NCI-H524 (cell line): ENCODE measurements around the gene NRG2.

Experiments
- DNase-seq, 2 experiments: peaks; one replicate each; lab custom pipeline; 2025; lab: John Stamatoyannopoulos, UW

The NRG2 gene

DNA sequence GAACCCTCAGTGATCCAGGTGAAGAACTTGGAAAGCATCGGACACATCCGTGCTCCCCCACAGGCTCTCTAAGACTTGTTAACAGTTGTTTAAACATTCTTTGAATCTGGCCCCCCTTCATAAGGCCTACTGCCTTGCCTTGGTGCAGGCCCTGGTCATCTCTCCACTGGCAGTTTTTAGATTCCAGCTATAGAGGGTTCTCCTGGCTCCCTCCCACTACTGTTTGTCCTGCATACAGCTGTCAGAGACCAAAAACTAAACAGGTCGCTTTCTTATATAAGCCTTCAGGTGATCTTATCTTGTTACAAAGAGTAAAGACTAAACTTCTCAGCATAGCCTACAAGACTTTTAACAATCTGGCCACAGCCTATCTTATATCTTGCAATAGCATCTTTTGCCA, 32.3 kb downstream of the NRG2 start:
- no peak for DNase-seq

DNA sequence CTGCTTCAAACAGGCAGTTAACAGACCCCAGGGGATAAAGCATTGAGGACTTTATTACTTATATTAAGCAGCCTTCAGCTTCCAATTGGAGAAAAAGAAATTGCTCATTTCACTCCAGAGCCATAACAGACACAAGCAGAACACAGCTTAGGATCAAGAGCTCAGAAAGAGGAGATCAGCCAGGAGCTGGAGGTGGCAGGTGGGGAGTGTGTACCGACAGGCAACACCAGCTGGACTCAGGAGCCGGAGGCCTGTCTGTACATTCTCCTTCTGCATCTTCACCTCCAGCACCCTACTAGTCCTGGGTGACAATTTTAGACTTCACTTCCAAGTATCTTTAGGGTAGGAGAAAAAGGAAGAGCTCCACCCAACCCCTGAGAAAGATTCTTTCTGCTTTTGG, 35.8 kb downstream of the NRG2 start:
- peak; percentile 45 to 78 for DNase-seq

DNA sequence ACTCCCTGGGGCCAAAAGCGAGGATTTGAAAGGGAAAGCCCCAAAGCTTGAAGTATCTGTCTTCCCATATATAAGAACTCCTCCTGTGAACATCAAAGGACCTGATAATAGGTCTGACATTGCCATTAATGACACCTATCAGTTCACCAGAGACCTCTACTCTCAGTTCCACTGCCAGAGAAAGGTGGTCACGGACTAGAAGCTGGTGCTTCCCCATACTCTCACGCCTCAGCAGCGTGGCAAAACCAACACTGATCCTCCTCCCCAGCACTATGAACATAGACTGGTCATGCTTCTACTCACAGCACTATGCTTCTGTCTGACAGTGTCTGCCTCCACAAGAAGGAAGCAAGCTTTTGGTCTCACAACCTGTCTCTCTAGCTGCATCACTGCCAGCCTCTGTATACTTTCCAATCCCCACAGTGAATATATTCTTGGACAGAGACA, 37.9 kb downstream of the NRG2 start:
- no peak for DNase-seq

DNA sequence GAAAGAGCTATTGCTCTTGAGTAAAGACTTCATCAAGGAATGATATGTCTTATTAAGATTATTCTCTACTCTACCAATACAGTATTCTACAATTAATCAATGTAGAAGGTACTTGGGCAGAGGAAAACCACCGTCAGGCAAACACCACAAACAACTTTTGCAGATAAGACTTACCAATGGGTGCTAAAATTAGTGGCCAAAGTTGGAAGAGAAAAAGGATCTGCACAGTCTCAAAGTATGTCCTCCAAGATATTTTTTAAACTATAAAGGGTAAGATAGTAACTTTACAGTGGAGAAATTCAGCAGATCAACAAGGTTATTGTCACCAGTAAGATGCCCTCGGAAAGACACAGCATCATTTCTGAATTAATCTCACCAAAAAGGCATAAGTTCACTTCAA, 38.9 kb downstream of the NRG2 start:
- DNase-seq, result no peak

DNA sequence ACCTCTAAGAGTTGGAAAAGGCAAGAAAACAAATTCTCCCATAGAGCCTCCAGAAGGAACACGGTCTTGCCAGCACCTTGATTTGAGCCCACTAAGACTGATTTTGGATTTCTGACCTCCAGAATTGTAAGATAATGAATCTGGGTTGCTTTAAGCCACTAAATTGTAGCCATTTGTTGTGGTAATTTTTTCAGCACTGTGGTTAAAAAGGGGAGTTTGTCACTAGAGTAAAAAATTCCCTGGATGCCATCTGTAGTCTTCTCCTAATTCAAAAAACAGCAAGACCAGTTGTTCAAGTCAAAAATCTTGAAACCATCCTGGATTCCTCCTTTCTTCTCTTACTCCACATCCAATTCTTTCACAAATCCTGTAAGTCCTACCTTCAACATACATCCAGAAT, 39.6 kb downstream of the NRG2 start:
- DNase-seq, result no peak

DNA sequence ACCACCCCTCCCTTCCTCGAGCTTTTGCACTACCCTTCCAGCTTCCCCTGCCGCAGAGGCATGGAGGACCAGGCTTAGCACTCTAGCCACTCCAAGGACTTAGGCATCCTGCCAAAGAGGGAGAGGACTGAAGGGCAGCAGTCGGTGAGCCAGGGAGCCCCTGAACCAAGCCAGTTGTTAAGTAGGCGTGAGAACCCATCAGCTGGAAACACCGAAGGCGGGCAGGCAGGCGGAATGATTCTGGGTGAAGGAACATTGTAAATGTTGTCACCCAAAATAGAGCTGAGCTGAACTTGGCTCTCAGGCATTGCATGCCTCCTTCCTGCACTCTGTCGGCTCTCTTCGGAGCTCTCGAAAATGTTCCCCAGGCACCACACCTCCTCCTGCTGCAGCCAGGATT, 42.8 kb downstream of the NRG2 start:
- DNase-seq, result peak; percentile 82 to 88

DNA sequence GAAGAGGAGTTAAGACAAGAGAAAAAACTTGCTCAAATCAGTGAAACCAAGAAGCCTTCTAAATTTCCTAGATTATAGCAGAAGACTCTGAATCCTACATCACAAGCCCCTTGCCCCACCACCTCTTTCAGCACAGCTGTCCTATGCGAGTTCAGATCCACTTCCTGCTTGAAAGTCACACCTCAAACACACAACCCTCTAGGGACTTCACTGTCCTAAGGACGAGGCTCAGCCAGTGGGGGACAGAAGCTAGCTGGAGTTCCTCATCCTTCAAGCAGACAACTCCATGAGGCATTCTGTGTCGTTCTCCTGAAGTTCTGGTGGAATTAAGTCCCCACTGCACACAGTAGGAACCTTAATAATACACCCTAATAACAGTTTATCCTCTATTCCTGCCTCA, 44.3 kb downstream of the NRG2 start:
- no peak for DNase-seq

DNA sequence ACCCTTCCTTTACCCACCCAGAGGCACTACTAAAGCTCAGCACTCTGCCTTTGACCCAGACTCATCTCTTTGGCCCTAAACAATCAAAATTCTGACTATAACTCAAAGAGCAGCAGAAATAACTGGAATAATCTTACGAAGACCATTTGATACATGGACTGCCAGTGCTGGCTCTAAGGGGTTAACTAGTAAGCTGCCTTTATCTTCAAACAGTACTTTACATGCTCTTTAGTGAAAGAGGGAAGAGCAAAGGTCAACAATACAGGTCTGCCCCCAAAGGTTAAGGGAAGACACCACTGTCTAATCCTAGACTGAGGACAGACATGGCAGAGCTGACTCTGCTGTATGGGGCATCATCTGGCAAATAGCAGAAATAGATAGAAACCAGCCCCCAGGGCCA, 45.8 kb downstream of the NRG2 start:
- no peak for DNase-seq

DNA sequence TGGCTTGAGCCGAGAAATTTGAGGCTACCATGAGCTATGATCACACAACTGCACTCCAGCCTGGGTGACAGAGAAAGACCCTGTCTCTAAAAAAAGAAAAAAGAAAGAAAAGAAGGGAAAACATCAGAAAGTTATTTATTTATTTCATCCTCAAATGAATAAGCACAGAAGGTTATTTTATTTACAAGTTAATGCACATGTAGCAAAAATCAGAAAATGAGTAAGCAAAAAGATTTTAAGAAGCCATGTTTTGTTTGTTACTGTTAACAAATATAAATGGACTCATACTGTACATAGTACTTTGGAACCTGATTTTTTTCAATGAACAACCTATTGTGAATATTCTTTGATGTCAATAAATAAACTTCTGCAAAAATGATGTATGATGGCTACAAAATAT, 47.2 kb downstream of the NRG2 start:
- DNase-seq, result no peak

DNA sequence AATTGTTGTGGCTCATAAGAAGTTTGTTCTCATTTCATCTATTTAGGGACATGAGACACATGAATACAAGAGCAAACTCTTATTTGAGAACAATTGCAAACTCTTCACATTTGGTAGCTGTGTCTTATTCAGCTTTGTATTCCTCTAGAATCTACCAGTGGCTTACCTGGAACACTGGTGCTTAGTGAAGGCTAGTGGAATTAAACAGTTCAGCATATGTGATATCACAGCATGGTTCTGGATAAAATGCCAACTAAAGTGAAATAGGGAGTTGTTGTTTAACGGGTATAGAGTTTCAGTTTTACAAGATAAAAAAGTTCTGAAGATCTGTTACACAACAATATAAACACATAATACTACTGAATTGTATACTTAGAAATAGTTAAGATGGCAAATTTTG, 48.9 kb downstream of the NRG2 start:
- no peak for DNase-seq

DNA sequence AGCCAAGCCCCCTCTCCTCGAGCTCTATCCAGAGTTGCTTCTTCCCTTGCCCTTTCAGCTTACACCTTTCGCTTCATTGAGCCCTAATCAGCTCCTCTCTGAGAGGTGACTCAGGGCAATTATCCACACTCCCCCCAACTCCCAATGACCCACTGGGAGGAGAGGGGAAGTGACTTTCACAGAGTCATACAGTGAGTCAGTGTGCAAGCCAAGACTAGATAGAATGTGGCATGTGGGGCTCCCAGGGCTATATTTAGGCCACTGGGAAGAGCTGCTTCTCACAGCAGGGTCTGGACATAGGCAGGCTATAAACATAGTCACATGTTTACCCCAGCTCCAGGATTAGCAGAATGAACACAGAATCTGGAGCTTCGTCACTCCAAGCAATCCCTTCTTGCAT, 57.4 kb downstream of the NRG2 start:
- no peak for DNase-seq

DNA sequence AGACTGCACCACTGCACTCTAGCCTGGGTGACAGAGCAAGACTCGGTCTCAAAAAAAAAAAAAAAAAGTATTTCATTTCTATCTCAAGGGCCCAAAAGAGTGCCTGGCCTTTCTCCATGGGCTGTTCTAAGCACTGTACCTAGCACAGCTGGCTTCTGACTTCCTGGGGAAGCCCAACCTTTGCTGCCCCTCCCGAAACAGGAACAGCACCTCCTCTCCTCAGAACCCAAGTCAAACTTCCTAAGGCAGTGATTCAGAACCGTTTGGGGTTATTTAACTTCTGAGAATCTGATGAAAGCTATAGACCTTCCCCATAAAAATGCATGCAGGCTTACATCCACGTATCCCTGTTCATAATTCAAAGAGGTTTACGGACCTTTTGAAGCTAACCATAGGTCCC, 57.8 kb downstream of the NRG2 start:
- DNase-seq, result no peak

DNA sequence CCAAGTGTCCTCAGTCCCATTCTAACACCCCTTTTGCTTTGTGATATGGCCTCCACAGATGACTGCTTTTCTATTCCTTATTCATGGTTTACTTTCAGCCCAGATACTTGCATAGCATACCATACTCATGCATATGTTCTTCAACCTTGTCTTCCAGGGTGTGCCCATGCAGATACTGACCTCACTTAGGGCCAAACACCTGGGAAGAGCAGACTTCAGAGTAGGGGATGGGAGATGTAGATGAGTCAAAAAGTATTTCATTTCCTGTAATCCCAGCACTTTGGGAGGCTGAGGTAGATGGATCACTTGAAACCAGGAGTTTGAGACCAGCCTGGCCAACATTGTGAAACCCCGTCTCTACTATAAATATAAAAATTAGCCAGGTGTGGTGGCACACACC, 58.3 kb downstream of the NRG2 start:
- DNase-seq, result no peak

DNA sequence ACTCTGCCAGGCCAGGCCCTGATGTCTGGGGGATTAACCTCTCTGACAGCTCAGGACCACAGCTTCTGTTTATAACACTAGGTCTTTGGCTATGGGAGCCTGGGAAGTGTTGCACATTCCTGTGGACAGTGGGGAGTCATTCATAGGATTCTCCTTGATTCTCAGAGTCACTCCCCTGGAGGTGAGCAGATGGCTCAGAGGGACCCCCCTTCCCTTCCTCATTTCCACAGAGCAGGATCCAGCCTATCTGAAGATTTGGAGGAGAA, 60.2 kb downstream of the NRG2 start:
- no peak for DNase-seq

DNA sequence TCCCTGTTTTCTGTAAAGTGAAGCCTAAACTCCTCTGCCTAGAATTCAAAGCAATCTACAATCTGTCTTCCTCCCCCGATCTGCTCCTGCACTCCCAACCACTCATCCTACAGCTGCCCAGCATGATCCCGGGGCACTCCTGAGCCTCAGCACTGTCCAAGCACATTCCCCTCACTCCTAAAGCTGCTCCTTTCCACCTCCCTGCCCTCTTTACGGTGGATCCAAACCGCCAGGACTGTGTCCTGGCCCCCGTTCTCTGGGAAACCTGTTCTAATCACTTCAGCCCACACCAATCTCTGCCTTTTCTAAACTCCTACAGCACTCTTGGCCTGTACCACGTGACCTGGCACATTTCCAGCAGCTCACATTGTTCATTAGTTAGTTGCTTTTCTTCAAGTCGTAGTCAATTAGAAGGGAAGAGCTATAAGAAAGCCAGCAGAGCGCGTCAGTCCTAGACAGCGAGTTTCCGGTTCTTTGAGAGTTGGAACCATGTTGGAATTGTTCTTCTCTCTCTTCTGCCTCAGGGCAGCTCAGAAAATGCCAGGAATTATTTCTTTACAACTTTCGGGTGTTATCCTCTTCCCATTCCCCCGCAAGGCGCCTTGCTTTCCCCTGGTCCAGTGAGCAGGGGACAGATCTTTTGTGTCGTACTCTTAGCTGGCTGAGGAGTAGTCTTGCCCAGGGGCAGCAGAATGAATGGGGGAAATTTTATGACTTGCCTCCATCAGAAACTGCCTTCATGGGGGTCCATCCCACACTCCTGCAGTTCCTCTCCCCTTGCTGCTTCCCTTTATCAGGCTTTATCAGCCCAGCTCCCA, 60.7 kb downstream of the NRG2 start:
- peak; percentile 8 to 64 for DNase-seq

DNA sequence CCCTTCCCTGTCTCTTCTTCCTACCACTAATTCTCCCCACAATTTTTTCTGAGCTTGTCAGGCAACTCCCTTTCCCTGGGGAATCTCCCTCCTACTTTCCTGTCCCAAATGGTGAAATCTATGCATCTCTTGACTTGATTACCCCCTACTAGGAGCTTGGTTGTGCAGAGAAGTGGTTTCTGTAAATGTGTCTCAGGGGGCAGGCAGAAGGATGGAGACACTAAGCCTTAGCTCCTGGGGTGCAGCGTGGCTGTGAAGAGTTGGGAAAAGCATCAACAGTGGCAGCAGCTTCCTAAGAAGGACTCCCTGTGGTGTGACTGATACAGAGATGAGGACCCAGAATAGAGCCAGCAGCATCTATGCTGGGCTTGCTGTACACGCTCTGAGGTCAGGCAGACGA, 62.3 kb downstream of the NRG2 start:
- DNase-seq, result no peak

DNA sequence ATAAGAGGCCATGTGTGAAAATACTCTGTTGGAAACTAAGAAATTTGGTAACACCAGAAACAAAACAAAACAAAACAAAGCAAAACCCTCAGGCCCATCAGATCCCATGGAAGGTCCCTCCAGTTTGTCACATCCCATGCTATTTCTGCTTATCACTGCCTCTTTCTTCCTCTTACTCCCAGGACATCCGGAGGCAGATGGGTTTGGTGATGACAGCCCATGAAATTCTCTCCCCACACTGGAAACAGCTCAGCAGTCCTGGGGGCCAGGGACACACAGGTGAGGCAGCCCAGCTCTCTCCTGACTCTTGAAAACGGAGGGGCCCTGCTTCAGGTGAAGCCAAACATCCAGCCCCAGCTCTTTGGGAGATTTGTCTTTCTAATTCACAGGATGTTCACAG, 63.2 kb downstream of the NRG2 start:
- DNase-seq, result no peak

DNA sequence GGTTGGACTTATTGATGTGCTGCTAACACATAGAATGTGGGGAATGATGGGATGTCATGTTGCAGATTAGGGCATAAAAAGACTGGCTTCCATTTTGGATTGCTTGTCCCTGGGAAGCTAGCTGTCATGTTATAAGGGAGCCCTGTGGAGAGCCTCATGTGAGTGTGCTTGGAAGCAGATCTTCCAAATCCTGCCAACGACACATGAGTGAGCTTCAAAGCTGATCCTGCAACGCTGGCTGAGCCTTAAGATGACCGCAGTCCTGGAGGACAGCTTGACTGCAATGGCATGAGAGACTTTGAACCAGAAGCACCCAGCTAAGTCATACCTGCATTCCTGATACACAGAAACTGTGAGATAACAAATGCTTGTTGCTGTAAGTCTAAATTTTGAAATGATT, 63.6 kb downstream of the NRG2 start:
- no peak for DNase-seq

DNA sequence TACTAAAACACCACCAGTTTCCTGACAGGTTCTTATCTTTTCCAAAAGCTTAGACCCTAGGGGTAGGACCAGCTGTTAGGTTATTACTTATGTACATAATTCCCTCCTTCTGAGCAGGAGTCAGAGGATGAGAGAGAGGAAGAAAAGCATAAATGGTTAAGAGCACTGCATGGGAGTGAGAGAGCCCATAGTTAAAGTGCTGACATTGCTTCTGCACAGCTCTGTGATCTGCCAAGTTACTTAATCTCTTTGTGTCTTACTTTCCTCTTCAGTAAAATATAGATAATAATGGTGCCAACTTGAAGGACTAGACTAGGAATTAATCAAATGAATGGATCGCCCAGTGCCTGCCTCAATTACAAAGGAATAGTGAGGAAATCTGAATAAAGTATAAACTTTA, 66.4 kb downstream of the NRG2 start:
- DNase-seq, result peak; percentile 29 to 87

DNA sequence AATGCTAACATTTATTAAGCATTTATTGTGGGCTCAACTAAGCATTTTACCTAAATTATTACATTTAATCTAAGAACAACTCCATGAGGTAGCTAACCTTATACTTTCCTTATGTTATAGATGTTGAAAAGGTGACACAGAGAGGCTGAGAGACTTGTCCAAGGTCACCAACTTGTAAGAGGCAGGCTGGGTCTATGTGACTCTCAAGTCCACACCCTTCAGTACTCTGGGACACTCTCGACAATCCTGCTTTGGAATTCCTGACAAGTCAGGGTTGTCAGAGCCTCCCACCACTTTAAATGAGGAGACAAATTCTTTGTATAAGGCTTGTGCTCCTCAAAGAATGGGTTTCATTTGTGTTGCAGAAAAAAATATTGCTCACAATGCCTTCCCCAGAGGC, 67.2 kb downstream of the NRG2 start:
- DNase-seq, result no peak

DNA sequence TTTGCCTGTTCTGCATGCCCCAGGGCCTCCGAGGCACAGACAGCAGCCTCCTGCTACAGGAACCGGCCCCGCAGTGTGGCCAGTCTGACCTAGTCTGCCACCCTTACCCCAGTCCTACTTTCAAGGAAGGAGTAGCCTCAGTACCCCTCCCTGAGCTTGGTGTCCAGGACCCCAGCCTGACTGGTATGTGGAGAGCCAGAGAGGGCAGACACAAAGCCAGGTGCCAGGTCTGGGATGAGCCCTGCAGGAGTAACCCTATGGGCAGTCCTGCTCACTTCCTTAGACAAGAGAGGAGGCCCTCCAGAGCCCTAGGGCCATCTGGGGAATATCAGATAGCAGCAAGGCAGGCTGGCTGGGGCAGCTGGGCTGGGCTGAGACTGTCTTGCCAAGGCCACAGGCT, 67.8 kb downstream of the NRG2 start:
- DNase-seq, result peak; percentile 50 to 87

DNA sequence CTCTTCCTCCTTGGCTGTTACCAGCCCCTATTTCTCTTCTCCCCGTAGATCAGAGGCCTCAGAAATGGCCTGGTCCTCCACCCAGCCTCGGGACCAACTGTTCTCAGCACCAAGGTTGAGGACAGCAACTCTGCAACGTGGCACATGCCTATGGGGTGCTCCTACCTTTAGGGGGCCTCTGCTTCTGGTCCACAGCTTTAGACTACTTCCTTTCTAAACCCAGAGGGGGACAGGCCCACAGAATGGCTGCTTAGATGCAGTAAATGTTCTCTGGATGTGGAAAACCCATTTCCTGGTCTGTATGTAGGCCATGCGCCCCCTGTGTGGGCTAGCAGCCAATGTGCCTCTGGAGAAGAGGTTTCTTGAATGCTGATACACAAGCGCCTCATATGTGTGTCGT, 68.4 kb downstream of the NRG2 start:
- DNase-seq, result no peak

DNA sequence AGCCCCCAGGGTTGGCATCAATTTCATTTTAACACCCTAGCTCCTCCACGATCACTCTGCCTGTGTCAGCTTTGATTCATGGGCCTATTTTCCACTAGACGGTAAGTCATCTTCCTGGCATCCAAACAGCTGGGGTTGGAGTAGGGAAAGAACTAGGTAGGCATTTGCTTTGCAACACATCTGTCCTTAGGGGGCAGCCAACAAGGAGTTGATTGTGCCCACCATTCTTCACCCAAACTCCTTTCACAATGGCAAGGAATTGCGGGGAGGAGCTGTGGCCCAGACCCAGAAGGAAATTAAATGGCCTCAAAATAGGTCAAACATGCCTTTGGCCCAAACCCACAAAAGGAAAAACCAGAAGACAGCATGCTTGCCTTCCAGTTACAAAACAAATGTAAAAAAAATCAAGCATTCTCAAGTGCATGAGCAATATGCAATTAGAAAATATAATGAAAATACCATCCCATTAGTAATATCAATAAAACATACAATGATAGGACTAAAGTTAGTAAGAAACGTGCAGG, 71.8 kb downstream of the NRG2 start:
- DNase-seq, result no peak

DNA sequence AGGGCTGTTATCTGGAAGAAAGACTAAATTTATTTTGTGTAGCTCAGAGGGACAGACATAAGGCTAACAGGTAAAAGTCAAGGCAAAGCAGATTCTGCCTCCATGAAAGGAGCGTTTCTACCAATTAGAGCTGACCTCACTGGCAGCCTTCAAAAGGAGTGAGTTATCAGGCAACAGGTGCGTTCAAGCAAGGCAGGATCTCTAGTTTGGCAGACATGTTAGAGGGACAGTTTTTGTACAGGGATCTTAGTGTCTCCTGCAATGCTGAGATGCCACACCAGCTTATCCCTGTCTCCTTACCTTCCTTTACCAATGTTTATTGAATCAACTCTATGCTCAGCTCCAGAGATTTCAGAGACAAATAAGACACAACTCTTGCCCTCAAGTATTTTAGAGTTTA, 73.8 kb downstream of the NRG2 start:
- DNase-seq, result no peak
